Fibroblast of peridontal ligament (primary cell): ENCODE data around the gene FMO5.

Experiments used
- DNase-seq: peaks from one replicate; pipeline ENCODE4 v3.0.0-alpha.2; 2010; ENCODE audit errors: extremely low read depth

FMO5 gene

GRCh38 chr1:147142886-147143285, 82.3 kb downstream of the FMO5 start:
- DNase-seq: no peak
